Measurements from ENCODE around the gene CXADR.

Gene CXADR

DNA sequence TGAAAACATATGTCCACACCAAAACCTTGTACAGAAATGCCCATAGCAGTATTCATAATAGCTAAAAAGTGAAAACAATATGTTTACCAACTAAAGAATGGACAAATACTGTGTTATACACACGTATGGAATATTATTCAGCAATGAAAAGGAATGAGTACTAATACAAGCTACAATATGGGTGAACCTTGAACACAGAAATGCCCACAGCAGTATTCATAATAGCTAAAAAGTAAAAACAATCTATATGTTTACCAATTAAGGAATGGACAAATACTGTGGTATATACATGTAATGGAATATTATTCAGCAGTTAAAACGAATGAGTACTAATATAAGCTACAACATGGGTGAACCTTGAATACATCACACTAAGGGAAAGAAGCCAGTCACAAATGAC lies 96.8 kb downstream of the CXADR start:
- H3K4me3 ChIP-seq (ENCODE audit: control insufficient read depth, low read depth, low read length) = no peak overlapping the region
- TF ChIP-seq CTCF (conservative IDR thresholded peaks at IDR 0.05; ENCODE audit: control insufficient read depth, insufficient read depth, low read depth, low read length) = no peak

GRCh38 chr21:17610911-17611310 lies 98.1 kb downstream of the CXADR start:
- H3K4me3 ChIP-seq (ENCODE audit: control insufficient read depth, low read depth, low read length) = peak overlapping the region; percentile 74
- DNase-seq (ENCODE audit: low read depth) = peak; percentile 10
- no peak for TF ChIP-seq CTCF (conservative IDR thresholded peaks at IDR 0.05; ENCODE audit: control insufficient read depth, insufficient read depth, low read depth, low read length)

More for the DNA sequence above, 96.8 kb downstream of the CXADR start:
- no peak for DNase-seq (ENCODE audit: low read depth)

GRCh38 chr21:17611414-17612022 lies 98.7 kb downstream of the CXADR start:
- no peak for TF ChIP-seq CTCF (conservative IDR thresholded peaks at IDR 0.05; ENCODE audit: control insufficient read depth, insufficient read depth, low read depth, low read length)
- H3K4me3 ChIP-seq (ENCODE audit: control insufficient read depth, low read depth, low read length) = peak overlapping the region; percentile 74

GRCh38 chr21:17612023-17612564 lies 99.3 kb downstream of the CXADR start:
- peak; percentile 45 for DNase-seq (ENCODE audit: low read depth)
- peak overlapping the region; percentile 74 for H3K4me3 ChIP-seq (ENCODE audit: control insufficient read depth, low read depth, low read length)
- no peak for TF ChIP-seq CTCF (conservative IDR thresholded peaks at IDR 0.05; ENCODE audit: control insufficient read depth, insufficient read depth, low read depth, low read length)

More at GRCh38 chr21:17611414-17612022, 98.7 kb downstream of the CXADR start:
- DNase-seq (ENCODE audit: low read depth) = peak; percentile 93

GRCh38 chr21:17612565-17613241 lies 99.9 kb downstream of the CXADR start, which contains the start of gene BTG3:
TSS of gene BTG3 (minus strand) at chr21:17612901. CDS start at chr21:17609144, 3,757 bp downstream.
- DNase-seq (ENCODE audit: low read depth) = peak; percentile 68
- TF ChIP-seq CTCF (conservative IDR thresholded peaks at IDR 0.05; ENCODE audit: control insufficient read depth, insufficient read depth, low read depth, low read length) = no peak
- peak within 1 kb of the TSS; percentile 74 for H3K4me3 ChIP-seq (ENCODE audit: control insufficient read depth, low read depth, low read length)

- H3K4me3 ChIP-seq (ENCODE audit: control insufficient read depth, low read depth, low read length) = peak overlapping the region; percentile 48
- peak; percentile 10 for DNase-seq (ENCODE audit: low read depth)
- no peak for TF ChIP-seq CTCF (conservative IDR thresholded peaks at IDR 0.05; ENCODE audit: control insufficient read depth, insufficient read depth, low read depth, low read length)
Measured at GRCh38 chr21:17613242-17613676, 100.4 kb downstream of the CXADR start.

All from fibroblast of mammary gland (primary cell).